Thoracic aorta (tissue), 2 donors: ENCODE measurements around the gene DAPP1. TPM values are rescaled to one million over a fixed set of nuclear protein-coding genes. Genes with fewer than 3 reads are reported as not detected.

Experiments used
- ATAC-seq: fragments of 150-250 bp; one replicate; pipeline ENCODE4 v1.8.0; 2017; ENCODE audit warnings: low read depth; ENCODE audit not compliant: insufficient number of reproducible peaks, low FRiP score
- DNase-seq: peaks from one replicate; pipeline ENCODE4 v3.0.0-alpha.2; 2020; ENCODE audit warnings: low spot score
- H3K27ac ChIP-seq, 2 donors: fragments of 200-600 bp; sonication (generic); 1 replicate in 1 of 2; 2 replicates in 1 of 2; pipeline ENCODE4 v1.5.1; 2016; ENCODE audit warnings: mild to moderate bottlenecking in 2 of 2, moderate library complexity in 2 of 2
- H3K27me3 ChIP-seq: fragments of 200-600 bp; sonication (generic); replicated peaks from 2 replicates; pipeline ENCODE4 v1.6.0; 2016; ENCODE audit warnings: mild to moderate bottlenecking; ENCODE audit not compliant: insufficient read depth
- H3K36me3 ChIP-seq: fragments of 200-600 bp; sonication (generic); one replicate; pipeline ENCODE4 v1.5.1; 2016
- H3K4me1 ChIP-seq, 2 donors: fragments of 200-600 bp; sonication (generic); 1 replicate in 1 of 2; 2 replicates in 1 of 2; pipeline versions ENCODE4 v1.5.1 to v1.6.0; 2016; ENCODE audit warnings: low read depth in 2 of 2, mild to moderate bottlenecking in 1 of 2; ENCODE audit not compliant: control insufficient read depth in 1 of 2
- H3K4me3 ChIP-seq: fragments of 200-600 bp; sonication (generic); 2 replicates; pipeline ENCODE4 v1.5.1; 2016; ENCODE audit warnings: mild to moderate bottlenecking
- H3K9me3 ChIP-seq: fragments of 200-600 bp; sonication (generic); 2 replicates; pipeline ENCODE4 v1.5.1; 2016
- CTCF ChIP-seq: fragments of 200-600 bp; sonication (generic); IDR thresholded peaks from one replicate; pipeline ENCODE4 v1.5.1; 2019; ENCODE audit warnings: antibody characterized with exemption
- total RNA-seq, 2 donors: library from RNA; depleted of rRNA; stranded (reverse); fragments of >200 nt; gene quantifications; one replicate each; pipeline versions ENCODE4 v1.1.0 to v1.2.3, GENCODE V29; 2016

Gene DAPP1
- total RNA-seq, 2 donors from 2014 or later, result 1.6 TPM

GRCh38 chr4:99835942-99836341 lies 19.3 kb downstream of the DAPP1 start:
- Histone ChIP-seq H3K27me3 (no peaks in the 10 kb centered on the region), H3K4me1 (peaks cover 14 to 17% of the 10 kb centered on the region in 2 donors), H3K27ac (no peak overlapping the region), H3K36me3 (no peaks in the 10 kb centered on the region), H3K4me3 (no peak overlapping the region), H3K9me3 (no peaks in the 10 kb centered on the region)
- DNase-seq (no peak), ATAC-seq (no peak)
- TF ChIP-seq CTCF, result no peak

- Histone ChIP-seq H3K9me3 (no peaks in the 10 kb centered on the region), H3K27me3 (no peaks in the 10 kb centered on the region), H3K36me3 (no peaks in the 10 kb centered on the region), H3K4me1 (no peaks in the 10 kb centered on the region), H3K27ac (no peak overlapping the region), H3K4me3 (no peak overlapping the region)
- TF ChIP-seq CTCF, result no peak
- DNase-seq (no peak), ATAC-seq (no peak)
These were observed 22.3 kb downstream of the DAPP1 start for GRCh38 chr4:99838927-99839326.

- Histone ChIP-seq H3K9me3 (no peaks in the 10 kb centered on the region), H3K36me3 (no peaks in the 10 kb centered on the region), H3K4me1 (peaks cover 5 to 16% of the 10 kb centered on the region in 2 donors), H3K27me3 (no peaks in the 10 kb centered on the region), H3K27ac (no peak overlapping the region), H3K4me3 (no peak overlapping the region)
- ATAC-seq (no peak), DNase-seq (no peak)
- no peak for TF ChIP-seq CTCF
These were observed 24.5 kb downstream of the DAPP1 start for GRCh38 chr4:99841129-99841528.

GRCh38 chr4:99843413-99843812 lies 26.8 kb downstream of the DAPP1 start:
- Histone ChIP-seq H3K4me1 (peaks cover 5 to 16% of the 10 kb centered on the region in 2 donors), H3K36me3 (no peaks in the 10 kb centered on the region), H3K27me3 (no peaks in the 10 kb centered on the region), H3K27ac (no peak overlapping the region), H3K9me3 (no peaks in the 10 kb centered on the region), H3K4me3 (no peak overlapping the region)
- ATAC-seq (no peak), DNase-seq (no peak)
- TF ChIP-seq CTCF, result no peak

GRCh38 chr4:99844048-99844447 lies 27.4 kb downstream of the DAPP1 start:
- Histone ChIP-seq H3K27ac (no peak overlapping the region), H3K9me3 (no peaks in the 10 kb centered on the region), H3K4me3 (no peak overlapping the region), H3K4me1 (peaks cover 5 to 16% of the 10 kb centered on the region in 2 donors), H3K27me3 (no peaks in the 10 kb centered on the region), H3K36me3 (no peaks in the 10 kb centered on the region)
- DNase-seq, result no peak
- no peak for TF ChIP-seq CTCF
- no peak for ATAC-seq
